ENCODE measurements around the gene FGF12. TPM values are rescaled to one million over a fixed set of nuclear protein-coding genes. Genes with fewer than 3 reads are reported as not detected.

Gene FGF12
- total RNA-seq, 1 donor from 2014 or later, result 7.0 TPM

- no peak for DNase-seq (ENCODE audit: low spot score)
Observed at GRCh38 chr3:192194085-192194484, 533.3 kb downstream of the FGF12 start.

DNA sequence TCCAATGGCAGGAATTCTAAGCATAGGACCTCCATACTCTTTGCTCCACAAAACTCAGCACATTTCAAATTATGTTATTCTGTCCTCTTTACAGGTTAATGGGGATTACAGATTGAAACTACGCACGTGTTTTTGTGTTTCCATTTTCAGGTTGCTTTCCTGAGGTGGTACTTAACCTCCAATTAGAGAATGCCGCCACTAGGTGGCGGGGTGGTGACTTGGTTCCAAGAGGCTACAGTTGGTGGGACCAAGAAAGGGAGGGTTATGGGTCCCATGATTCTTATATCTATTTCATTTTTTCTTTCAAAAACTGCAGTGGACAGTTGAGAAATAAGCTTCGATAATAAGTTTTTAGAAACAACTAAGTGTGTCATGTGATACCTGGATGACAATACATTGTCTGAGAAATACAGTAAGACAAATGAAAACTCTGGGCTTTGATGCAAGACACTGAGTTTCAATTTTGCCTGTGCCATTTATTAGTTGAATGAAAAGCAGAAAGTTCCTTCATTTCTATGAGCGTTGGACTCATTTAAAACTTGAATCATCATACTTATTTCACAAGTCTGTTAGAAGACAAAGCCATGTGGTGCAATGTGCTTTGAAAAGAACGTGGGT is 539.0 kb downstream of the FGF12 start:
- DNase-seq (ENCODE audit: low spot score), result no peak

DNA sequence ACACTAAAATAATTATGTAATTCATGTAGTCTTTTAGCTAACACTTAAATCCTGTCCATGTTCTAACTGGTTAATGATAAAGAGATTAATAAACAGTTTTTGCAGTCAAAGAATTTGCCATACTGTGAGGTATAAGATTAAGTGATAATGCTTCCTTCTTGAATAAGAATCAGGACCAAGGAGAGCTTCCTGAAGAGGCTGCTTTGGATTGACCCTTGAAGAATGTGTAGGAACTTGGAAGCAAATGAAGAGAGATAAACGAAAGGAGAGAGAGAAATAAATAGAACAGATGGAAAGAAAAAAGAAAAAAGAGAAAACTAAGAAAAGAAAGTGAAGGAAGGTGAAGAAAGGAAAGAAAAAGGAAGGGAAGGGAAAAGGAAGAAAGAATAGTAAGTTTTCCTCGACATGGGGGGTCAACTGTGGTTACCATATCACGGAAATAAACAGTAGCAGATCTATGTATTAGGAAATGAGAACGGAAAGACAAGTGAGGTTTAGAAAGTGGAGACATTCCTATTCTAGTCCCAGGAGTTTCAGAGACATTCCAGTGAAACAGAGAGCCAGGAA is 539.8 kb downstream of the FGF12 start:
- DNase-seq (ENCODE audit: low spot score), result no peak

- DNase-seq (ENCODE audit: low spot score), result no peak
Observed at GRCh38 chr3:192186498-192186897, 540.8 kb downstream of the FGF12 start.

DNA sequence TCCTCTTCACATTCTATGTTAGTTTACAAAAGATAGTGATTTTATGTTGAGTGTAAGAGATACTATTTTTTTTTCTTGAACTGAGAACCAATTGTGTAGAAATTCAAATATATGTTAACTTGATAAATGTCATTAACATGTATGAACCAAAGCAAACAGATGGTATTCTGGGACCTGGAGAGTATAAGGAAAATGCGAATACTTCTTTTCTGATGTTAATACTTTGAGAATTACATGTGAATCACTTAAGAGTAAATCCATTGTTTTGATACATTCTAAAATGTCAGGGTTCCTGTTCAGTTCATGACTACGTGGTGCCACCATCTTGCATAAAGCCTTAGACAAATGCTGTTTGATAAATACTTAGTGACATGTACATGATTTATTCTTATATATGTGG is 541.3 kb downstream of the FGF12 start:
- DNase-seq (ENCODE audit: low spot score), result no peak

- no peak for DNase-seq (ENCODE audit: low spot score)
Observed at GRCh38 chr3:192183109-192183508, 544.2 kb downstream of the FGF12 start.

GRCh38 chr3:192181151-192181550 is 546.2 kb downstream of the FGF12 start:
- no peak for DNase-seq (ENCODE audit: low spot score)

- no peak for DNase-seq (ENCODE audit: low spot score)
Observed at GRCh38 chr3:192177383-192177782, 550.0 kb downstream of the FGF12 start.

DNA sequence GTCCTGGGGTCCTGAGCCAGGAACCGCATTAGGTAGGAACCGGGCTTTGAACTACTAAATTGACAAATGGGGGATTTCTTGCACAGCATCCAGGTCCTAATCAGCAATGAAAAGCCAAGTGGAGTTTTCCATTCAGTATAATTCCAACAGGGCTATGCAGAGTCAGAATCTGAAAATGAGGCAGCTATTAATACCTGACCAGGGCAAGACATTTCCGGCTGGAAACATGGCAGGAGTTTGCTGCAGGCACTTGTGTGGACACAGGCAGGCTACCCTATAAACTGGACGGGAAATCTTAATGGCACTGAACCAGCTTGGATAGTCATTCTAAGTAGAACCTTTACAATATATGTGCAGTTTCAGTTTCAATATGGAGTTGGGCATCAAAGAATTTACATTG is 553.1 kb downstream of the FGF12 start:
- DNase-seq (ENCODE audit: low spot score), result no peak

DNA sequence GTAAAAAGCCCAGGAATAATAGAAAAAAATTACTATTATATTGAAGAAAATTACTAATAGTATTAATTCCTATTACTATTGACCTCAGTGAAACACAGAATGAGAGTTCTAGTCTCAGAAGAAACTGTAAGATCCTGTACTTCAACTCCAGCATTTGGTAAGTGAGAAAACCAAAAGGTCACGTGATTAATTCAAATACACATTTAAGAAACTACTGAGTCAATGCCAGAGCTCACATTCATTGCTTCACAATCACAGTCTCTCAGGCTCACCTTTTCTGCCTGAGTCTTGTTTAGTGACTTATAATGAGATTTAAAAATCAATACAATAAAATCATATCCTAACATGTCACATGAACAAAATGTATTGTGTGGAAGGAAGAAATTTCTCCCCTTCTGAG is 556.1 kb downstream of the FGF12 start:
- no peak for DNase-seq (ENCODE audit: low spot score)

DNA sequence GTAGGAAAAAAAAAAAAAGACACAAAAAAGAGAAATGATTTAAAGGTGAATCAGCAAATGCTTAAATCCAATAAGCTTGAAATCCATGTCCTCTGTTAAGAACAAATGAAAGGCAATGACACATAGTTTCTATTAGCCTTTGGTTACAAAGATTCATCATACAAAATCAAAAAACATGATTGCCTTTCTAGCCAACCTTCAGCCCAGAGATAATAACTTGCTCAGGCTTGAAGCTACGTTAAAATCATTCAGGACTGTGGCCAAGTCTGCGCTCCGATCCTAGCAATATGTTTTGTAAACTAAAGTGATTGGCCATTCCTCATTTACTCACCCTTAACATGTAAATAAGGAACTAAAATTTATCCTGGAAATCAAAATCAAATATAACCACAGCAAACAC is 556.7 kb downstream of the FGF12 start:
- no peak for DNase-seq (ENCODE audit: low spot score)

GRCh38 chr3:192170031-192170430 is 557.3 kb downstream of the FGF12 start:
- DNase-seq (ENCODE audit: low spot score), result no peak

- no peak for DNase-seq (ENCODE audit: low spot score)
Observed at GRCh38 chr3:192169332-192169915, 557.9 kb downstream of the FGF12 start.

DNA sequence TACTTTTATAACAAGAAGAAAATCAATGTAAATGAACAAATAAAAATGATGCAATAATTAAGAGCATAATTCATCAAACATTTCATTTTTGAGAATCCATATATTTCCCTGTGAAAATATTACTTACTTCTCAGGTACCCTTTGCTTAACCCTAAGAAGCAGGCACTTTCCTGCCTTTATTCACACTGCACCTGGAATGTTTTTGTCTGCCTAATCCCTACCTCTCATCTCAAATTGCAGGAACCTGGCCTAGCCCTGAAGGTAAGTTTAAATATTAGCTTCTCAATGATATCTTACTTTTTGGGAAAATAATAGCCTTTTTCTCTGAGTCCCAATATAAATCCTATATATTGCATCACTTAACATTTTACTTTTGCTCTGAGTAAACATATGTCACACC is 559.1 kb downstream of the FGF12 start:
- no peak for DNase-seq (ENCODE audit: low spot score)

- DNase-seq (ENCODE audit: low spot score), result no peak
Observed at GRCh38 chr3:192165552-192165951, 561.8 kb downstream of the FGF12 start.

GRCh38 chr3:192161661-192162060 is 565.7 kb downstream of the FGF12 start:
- no peak for DNase-seq (ENCODE audit: low spot score)

DNA sequence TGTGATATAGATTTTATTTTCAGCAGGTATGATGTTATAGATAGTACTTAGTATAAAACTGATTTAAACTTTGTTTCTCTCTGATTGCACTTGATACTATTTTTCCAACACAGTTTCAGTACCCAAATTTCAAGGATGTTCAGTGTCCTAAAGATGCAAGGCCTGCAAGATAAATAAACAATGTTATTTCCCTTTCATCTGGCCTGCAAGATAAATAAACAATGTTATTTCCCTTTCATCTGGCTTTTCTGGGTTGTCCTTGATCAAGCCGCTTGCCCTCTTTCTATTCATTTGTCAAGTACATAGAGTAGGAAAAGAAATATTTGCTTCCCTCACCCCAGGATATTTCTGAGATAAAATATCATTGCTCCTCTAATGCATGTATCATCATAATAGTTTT is 571.0 kb downstream of the FGF12 start:
- no peak for DNase-seq (ENCODE audit: low spot score)

DNA sequence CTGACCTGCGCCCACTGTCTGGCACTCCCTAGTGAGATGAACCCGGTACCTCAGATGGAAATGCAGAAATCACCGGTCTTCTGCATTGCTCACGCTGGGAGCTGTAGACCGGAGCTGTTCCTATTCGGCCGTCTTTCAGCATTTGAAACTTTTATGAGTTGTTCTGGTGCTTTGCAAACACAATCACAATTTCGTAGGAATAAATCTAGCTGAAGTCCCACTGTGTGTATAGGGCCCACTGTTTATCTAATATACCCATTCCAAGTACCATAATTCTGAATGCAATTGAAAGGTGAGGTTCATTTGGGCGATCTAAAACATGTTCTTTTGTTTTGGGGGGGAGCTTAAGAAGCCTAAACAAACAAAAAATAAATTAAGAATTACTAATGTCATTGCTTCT is 572.1 kb downstream of the FGF12 start:
- no peak for DNase-seq (ENCODE audit: low spot score)

- no peak for DNase-seq (ENCODE audit: low spot score)
Observed at GRCh38 chr3:192133271-192133670, 594.1 kb downstream of the FGF12 start.

GRCh38 chr3:192130534-192131132 is 596.7 kb downstream of the FGF12 start:
- DNase-seq (ENCODE audit: low spot score), result peak; percentile 8

GRCh38 chr3:192129586-192129985 is 597.8 kb downstream of the FGF12 start:
- no peak for DNase-seq (ENCODE audit: low spot score)

DNA sequence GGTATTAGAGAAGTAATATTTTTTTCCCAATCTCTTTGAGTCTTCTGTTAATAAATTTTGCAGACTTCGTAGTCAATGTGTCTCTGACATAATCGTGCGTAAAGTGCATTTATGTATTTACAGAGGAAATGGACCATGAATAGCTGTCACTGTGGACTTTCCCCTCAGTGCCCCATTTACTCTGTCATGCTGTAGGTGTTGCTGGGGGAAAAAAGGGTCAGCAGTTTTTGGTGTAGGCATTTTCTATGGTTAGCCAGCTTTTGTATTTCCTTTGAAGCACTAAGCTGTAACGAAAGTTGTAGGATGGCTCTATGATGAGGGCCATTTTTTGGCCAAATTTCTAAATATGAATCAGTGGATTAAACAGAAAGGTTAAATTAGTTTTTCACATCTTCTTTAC is 598.4 kb downstream of the FGF12 start:
- DNase-seq (ENCODE audit: low spot score), result no peak

- DNase-seq (ENCODE audit: low spot score), result no peak
Observed at GRCh38 chr3:192128060-192128459, 599.3 kb downstream of the FGF12 start.
